CD4-positive, alpha-beta T cell (primary cell): ENCODE results near the gene PBXIP1. TPM values are rescaled to one million over a fixed set of nuclear protein-coding genes. Genes with fewer than 3 reads are reported as not detected.
A peak's percentile ranks its signal among the peaks of the same experiment; 100 is the strongest.
"Not testable (repeated sequence)": the region's sequence is repeated elsewhere in the genome, so short reads cannot be mapped to it uniquely, and the experiment has no call there.

Experiments used
- ATAC-seq: fragments of 200-7000 bp; cut with Tn5 transposase; one replicate; pipeline ENCODE4 v1.10.0; 2022; ENCODE audit warnings: mild to moderate bottlenecking; ENCODE audit not compliant: poor library complexity
- CTCF ChIA-PET: fragments of 350-600 bp; sonication (Branson Sonifier 250); formaldehyde crosslinking; loops from one replicate; lab custom pipeline; 2021; ENCODE audit warnings: antibody characterized with exemption, inconsistent platforms; lab: Charles Lee
- POLR2A ChIA-PET: fragments of 350-600 bp; sonication (Branson Sonifier 250); formaldehyde crosslinking; loops from one replicate; lab custom pipeline; 2021; ENCODE audit warnings: antibody characterized with exemption, inconsistent platforms; lab: Charles Lee
- DNase-seq, 14 experiments: peaks; one replicate each; pipeline ENCODE4 v3.0.0-alpha.2; 2013 to 2020; ENCODE audit warnings: mixed read lengths in 2 of 14
- H3K27ac ChIP-seq, 2 donors: one replicate each; pipeline versions ENCODE4 v1.5.1 to v1.7.0; 2013; ENCODE audit warnings: low read length in 2 of 2, low read depth in 1 of 2, mild to moderate bottlenecking in 1 of 2
- H3K27me3 ChIP-seq, 2 experiments: 1 replicate in 1 of 2; 2 replicates in 1 of 2; pipeline versions ENCODE4 v1.6.1 to v1.7.0; 2013; ENCODE audit warnings: low read length in 2 of 2, control low read depth in 1 of 2, mild to moderate bottlenecking in 1 of 2, moderate library complexity in 1 of 2; ENCODE audit not compliant: insufficient read depth in 2 of 2, control insufficient read depth in 1 of 2
- H3K36me3 ChIP-seq: one replicate; pipeline ENCODE4 v1.6.1; 2013; ENCODE audit warnings: low read length, control low read depth; ENCODE audit not compliant: insufficient read depth
- H3K4me1 ChIP-seq: one replicate; pipeline ENCODE4 v1.6.1; 2013; ENCODE audit warnings: low read length, control low read depth; ENCODE audit not compliant: insufficient read depth
- H3K4me3 ChIP-seq: one replicate; pipeline ENCODE4 v1.5.1; 2013; ENCODE audit warnings: mild to moderate bottlenecking, low read length, moderate library complexity
- H3K9me3 ChIP-seq, 2 experiments: 1 replicate in 1 of 2; 2 replicates in 1 of 2; pipeline versions ENCODE4 v1.6.1 to v1.7.0; 2013; ENCODE audit warnings: low read length in 2 of 2, mild to moderate bottlenecking in 2 of 2, control low read depth in 1 of 2, moderate library complexity in 1 of 2; ENCODE audit not compliant: control insufficient read depth in 1 of 2, insufficient read depth in 1 of 2
- H3K27ac Mint-ChIP-seq: one replicate; pipeline ENCODE4 v1.8.0; 2020; ENCODE audit warnings: mixed read lengths
- H3K27me3 Mint-ChIP-seq: one replicate; pipeline ENCODE4 v1.8.0; 2021; ENCODE audit warnings: mixed read lengths
- H3K36me3 Mint-ChIP-seq: one replicate; pipeline ENCODE4 v1.8.0; 2021; ENCODE audit warnings: low read depth, mixed read lengths
- H3K4me1 Mint-ChIP-seq: one replicate; pipeline ENCODE4 v1.8.0; 2021; ENCODE audit warnings: low read depth, mixed read lengths
- H3K4me3 Mint-ChIP-seq: one replicate; pipeline ENCODE4 v1.8.0; 2020; ENCODE audit warnings: mild to moderate bottlenecking, mixed read lengths
- H3K9me3 Mint-ChIP-seq: one replicate; pipeline ENCODE4 v1.8.0; 2020; ENCODE audit warnings: mixed read lengths
- CTCF ChIP-seq: fragments of 200-600 bp; IDR thresholded peaks from one replicate; pipeline ENCODE4 v1.8.0; 2022; ENCODE audit warnings: antibody characterized with exemption, mild to moderate bottlenecking
- intact Hi-C, 2 experiments: fragments of 100-400 bp; cut with DNase I in 1 of 2; cut with micrococcal nuclease in 1 of 2; formaldehyde crosslinking; loops; one replicate each; pipeline versions ENCODE4 v1.15.1 to v1.9.0; 2023 to 2025; cut with DNase I, micrococcal nuclease
- total RNA-seq, 174 experiments: library from RNA in 2 of 174; stranded (reverse) in 2 of 174; gene quantifications; one replicate each; pipeline ENCODE4 v1.2.3 and lab custom pipeline; 2021 to 2026

Gene PBXIP1
- total RNA-seq, 2 experiments from 2014 or later = 434 to 440 TPM

GRCh38 chr1:154978360-154978759 lies 22.5 kb upstream of the PBXIP1 start:
- no peaks in the 10 kb centered on the region for H3K4me1 Mint-ChIP-seq
- ChIA-PET POLR2A (no interaction called here), CTCF (interaction anchor here (0.9 to 10.7 kb wide), 3 partner anchors 17 to 39 kb away, joined by 3 to 71 read pairs (median 4); partner anchors contain the start of gene PYGO2)
- no peaks in the 10 kb centered on the region for H3K36me3 Mint-ChIP-seq
- Histone ChIP-seq H3K36me3 (no peaks in the 10 kb centered on the region), H3K27me3 (no peaks in the 10 kb centered on the region), H3K4me3 (no peak overlapping the region), H3K9me3 (no peaks in the 10 kb centered on the region), H3K4me1 (peaks cover 20% of the 10 kb centered on the region), H3K27ac (no peak overlapping the region)
- no peak overlapping the region for H3K4me3 Mint-ChIP-seq
- DNase-seq (no peak), ATAC-seq (no peak)
- H3K27ac Mint-ChIP-seq = no peak overlapping the region
- no peak for TF ChIP-seq CTCF
- no peaks in the 10 kb centered on the region for H3K9me3 Mint-ChIP-seq
- no peaks in the 10 kb centered on the region for H3K27me3 Mint-ChIP-seq
- intact Hi-C loops = loop anchor here in 1 of 2 experiments (1.0 kb wide), 1 partner anchor 11 kb away; no protein-coding TSS in a partner anchor

- H3K27me3 ChIP-seq, H3K36me3 Mint-ChIP-seq, H3K4me3 Mint-ChIP-seq, DNase-seq, H3K27ac ChIP-seq, POLR2A ChIA-PET, H3K9me3 ChIP-seq, H3K4me1 Mint-ChIP-seq, H3K9me3 Mint-ChIP-seq, ATAC-seq, H3K4me3 ChIP-seq, H3K36me3 ChIP-seq, H3K27ac Mint-ChIP-seq, H3K27me3 Mint-ChIP-seq: not testable (repeated sequence)
- CTCF ChIA-PET = interaction anchor here (1.1 to 10.7 kb wide), 3 partner anchors 37 to 107 kb away, joined by 3 to 71 read pairs (median 4); no protein-coding TSS in a partner anchor
- H3K4me1 ChIP-seq = peaks cover 24% of the 10 kb centered on the region
- intact Hi-C loops = loop anchor here in 1 of 2 experiments (1.0 to 2.0 kb wide), 2 partner anchors 12 to 21 kb away; no protein-coding TSS in a partner anchor
These were observed 21.9 kb upstream of the PBXIP1 start for GRCh38 chr1:154977762-154978161.

- Mint-ChIP-seq H3K4me1 (peaks cover 22% of the 10 kb centered on the region), H3K4me3 (no peak overlapping the region), H3K27me3 (no peaks in the 10 kb centered on the region), H3K36me3 (peaks cover 7% of the 10 kb centered on the region), H3K27ac (no peak overlapping the region), H3K9me3 (no peaks in the 10 kb centered on the region)
- H3K9me3 ChIP-seq = no peaks in the 10 kb centered on the region
- no peaks in the 10 kb centered on the region for H3K27me3 ChIP-seq
- peak in 10 of 14 experiments; percentile 25 to 74 (median 43) for DNase-seq
- CTCF ChIA-PET = interaction anchor here (3.0 to 10.7 kb wide), 4 partner anchors 13 to 41 kb away, joined by 15 to 71 read pairs (median 32); partner anchors contain the start of genes PBXIP1 and PYGO2
- TF ChIP-seq CTCF = no peak
- peak overlapping the region; percentile 81 for H3K4me3 ChIP-seq
- no peak for ATAC-seq
- H3K4me1 ChIP-seq = peaks cover 40% of the 10 kb centered on the region
- peak overlapping the region; percentile 94 to 99 for H3K27ac ChIP-seq
- intact Hi-C loops = loop anchor here (2.0 kb wide), 2 partner anchors 23 to 39 kb away; partner anchors contain the start of gene PMVK (in 1 of the 2)
- H3K36me3 ChIP-seq = peaks cover 8% of the 10 kb centered on the region
- POLR2A ChIA-PET = interaction anchor here (0.9 to 5.6 kb wide), 13 partner anchors 8 to 41 kb away, joined by 3 to 46 read pairs (median 16); partner anchors contain the start of genes FLAD1, PBXIP1, PMVK and PYGO2
These were observed 19.6 kb upstream of the PBXIP1 start for GRCh38 chr1:154975409-154976059.
